IMR-90 (cell line): ENCODE data around the gene LDHB.

Experiments used
- FOS ChIP-seq: fragments of 150-350 bp; IDR thresholded peaks from 2 replicates; pipeline ENCODE4 v1.6.1; 2016; ENCODE audit warnings: low read depth, low read length
- MAFK ChIP-seq: IDR thresholded peaks from 2 replicates; pipeline ENCODE4 v1.6.1; 2012; ENCODE audit warnings: low read depth, low read length, improper control_type of control experiment
- MAZ ChIP-seq: IDR thresholded peaks from 2 replicates; pipeline ENCODE4 v1.6.1; 2012; ENCODE audit warnings: low read depth, mild to moderate bottlenecking, low read length, improper control_type of control experiment, moderate library complexity, borderline replicate concordance
- TF ChIP-seq, protein P1 (sequence below): conservative IDR thresholded peaks from 2 replicates; pipeline ENCODE4 v1.5.1; 2012; ENCODE audit warnings: mild to moderate bottlenecking, low read depth, low read length, improper control_type of control experiment

DNA sequence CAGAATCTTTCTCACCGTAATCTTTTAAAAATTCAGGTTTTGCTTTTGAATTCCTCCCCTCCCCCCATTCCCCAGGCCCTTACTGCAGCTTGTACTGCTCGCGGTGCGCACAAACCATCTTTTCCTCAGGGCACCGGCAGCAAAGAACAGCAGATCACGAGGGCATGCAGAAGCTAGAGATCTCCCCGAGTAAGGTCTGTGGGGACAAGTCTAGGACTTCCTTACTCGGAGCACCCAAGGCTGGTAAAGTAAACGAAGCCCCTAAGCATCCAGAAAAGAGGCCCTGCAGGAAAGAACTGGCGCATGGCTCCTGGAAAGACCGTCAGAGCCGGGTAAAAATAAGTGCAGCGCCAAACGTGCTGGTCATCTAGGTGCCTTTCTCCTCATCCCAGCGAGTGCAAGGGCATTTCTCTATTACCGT lies 727 bp downstream of the LDHB start:
- TF ChIP-seq, protein P1, sequence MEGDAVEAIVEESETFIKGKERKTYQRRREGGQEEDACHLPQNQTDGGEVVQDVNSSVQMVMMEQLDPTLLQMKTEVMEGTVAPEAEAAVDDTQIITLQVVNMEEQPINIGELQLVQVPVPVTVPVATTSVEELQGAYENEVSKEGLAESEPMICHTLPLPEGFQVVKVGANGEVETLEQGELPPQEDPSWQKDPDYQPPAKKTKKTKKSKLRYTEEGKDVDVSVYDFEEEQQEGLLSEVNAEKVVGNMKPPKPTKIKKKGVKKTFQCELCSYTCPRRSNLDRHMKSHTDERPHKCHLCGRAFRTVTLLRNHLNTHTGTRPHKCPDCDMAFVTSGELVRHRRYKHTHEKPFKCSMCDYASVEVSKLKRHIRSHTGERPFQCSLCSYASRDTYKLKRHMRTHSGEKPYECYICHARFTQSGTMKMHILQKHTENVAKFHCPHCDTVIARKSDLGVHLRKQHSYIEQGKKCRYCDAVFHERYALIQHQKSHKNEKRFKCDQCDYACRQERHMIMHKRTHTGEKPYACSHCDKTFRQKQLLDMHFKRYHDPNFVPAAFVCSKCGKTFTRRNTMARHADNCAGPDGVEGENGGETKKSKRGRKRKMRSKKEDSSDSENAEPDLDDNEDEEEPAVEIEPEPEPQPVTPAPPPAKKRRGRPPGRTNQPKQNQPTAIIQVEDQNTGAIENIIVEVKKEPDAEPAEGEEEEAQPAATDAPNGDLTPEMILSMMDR = no peak
- no peak for TF ChIP-seq FOS
- no peak for TF ChIP-seq MAZ
- TF ChIP-seq MAFK = no peak
